HG03571 (cell line): ENCODE measurements around the gene RELN.
"Not testable (repeated sequence)": the region's sequence is repeated elsewhere in the genome, so short reads cannot be mapped to it uniquely, and the experiment has no call there.

Experiments
- ATAC-seq: cut with Tn5 transposase; IDR thresholded peaks from one replicate; pipeline ENCODE4 v1.9.1; 2021; ENCODE audit not compliant: unreplicated experiment

Gene RELN

DNA sequence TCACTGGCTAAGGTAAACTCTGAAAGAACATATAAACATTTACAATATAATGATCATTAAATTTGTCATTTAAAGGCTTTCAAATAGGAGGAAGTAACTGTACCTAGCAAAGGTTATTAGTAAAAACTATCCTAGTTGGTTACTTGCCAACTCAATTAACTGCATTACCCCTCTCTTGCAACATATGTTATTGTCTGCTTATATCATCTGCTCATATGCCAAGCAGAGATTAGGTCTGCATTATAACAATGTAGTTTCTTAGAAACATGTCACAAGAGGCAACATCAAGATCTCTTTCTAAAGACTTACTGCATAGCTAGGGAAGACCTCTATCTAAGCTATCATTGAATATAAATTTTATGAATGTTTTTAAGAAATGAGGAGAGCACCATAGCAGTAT lies 132.5 kb downstream of the RELN start:
- ATAC-seq = no peak

DNA sequence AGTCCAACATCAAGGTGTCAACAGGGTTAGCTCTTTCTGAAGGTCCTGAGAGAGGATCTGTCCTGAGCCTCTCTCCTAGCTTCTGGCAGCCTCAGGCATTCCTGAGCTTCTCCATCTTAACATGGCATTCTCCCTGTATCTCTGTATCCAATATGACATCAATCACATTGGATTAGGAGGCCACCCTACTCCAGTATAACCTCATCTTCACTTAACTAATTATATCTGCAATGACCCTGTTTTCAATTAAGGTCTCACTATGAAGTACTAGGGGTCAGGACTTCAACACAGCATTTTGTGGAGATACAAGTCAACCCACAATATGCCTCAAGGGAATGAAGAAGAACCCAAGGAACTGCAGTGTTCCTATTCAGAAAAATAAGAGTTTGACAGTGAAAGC lies 133.8 kb downstream of the RELN start:
- no peak for ATAC-seq

DNA sequence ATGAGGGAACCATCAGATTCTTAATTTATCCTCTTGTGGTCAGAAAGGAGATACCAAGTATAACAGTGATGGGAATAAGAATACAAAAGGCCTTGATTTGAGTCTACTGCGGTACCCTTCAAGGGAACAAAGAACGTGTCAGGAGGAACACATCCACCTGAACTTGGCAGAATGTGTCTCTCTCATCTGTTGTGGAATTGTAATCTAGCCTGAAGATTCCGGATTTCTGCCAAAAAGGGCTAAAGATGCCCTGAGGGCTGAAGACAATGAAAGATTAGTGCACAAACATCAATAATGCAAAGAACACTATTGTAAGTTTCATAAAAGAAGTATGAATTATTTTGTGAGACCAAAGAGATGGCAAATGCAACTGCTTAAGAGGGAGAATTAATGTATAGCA lies 134.8 kb downstream of the RELN start:
- ATAC-seq = no peak

DNA sequence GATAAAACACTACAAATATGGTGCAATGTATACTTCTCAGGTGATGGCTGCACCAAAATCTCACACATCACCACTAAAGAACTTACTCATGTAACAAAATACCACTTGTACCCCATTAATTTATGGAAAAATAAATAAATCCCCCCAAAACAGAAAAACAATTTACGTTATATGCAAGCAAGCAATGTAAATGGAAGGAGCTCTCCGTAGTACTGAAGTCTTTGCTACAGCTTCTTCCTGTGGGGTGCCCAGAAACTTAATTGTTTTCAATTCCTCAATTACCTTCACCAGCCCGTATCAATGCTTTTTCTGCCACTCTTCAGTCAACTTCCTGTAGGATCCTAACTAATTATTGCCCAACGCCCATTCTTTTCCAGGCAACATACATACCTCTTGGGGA lies 138.1 kb downstream of the RELN start:
- ATAC-seq = no peak

DNA sequence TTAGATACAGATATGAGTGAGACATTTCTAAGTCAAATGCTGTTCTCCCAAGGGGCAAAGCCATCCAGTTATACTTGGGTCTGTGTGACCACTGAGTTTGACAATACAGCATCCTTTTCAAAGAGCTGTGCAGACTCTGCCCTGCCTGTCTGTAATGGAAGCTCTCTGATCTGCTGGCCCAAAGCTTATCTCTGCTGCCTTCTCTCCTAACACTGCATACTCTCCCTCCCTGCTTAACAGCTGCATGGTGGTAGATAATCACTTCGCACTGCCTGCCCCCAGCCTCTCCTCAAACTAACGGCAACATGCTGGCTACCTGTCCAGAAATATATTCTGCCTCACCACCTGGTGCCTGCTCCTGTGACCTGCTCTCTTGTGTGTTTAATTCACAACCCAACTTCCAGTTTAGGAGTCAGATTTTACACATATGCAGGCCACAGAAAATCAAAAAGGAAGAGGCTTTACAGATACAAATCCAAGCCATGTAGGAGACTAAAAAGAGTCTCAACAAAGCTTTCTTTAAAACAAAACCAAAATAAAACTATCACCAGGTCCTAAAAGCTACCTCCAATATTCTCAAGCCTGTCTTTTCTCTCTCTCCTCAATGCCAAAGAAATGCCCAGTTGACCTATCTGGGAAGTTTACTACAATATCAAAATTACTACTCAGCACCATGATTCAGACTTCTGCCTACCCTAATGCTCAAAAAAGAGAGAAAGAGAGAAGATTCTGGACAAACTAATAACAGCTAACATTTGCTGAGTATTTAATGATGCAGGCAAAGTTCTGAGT lies 145.6 kb downstream of the RELN start:
- no peak for ATAC-seq

DNA sequence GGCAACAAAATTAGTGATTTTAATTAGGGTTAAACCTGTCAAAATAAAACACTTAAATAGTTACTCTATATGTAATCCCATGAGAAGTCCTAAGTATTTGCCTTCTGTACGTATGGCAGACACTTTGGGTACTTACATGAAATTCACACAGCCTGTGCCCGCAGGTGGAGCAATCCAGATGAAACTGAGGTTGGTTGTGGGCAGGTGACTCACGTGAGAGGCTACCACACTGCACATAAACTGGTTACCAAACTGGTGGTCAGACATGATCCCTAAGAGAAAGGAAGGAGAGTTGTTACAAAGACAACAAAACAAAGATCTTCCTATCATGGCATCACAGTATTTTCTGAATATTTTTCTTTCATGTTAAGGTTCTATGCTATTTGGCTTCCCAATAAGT lies 156.1 kb downstream of the RELN start:
- ATAC-seq = no peak

DNA sequence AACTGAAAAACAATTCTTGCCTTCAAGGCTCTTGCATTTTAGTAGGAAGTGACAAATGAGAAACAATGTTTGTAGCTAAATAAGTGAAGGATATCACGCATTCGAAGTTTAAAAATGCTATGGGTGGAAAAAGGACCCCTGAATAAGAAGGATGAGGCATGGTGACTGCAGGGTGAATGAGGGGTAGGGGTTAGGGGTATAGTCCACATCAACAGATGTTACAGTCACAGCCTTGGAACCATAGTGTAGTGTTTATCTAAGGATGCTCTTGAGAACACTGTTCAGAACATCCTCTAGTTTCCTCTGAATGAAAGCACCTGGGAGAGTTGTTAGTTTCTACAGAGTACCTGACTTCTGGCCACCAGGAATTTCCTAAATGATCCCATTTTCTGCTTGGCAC lies 157.0 kb downstream of the RELN start:
- no peak for ATAC-seq

DNA sequence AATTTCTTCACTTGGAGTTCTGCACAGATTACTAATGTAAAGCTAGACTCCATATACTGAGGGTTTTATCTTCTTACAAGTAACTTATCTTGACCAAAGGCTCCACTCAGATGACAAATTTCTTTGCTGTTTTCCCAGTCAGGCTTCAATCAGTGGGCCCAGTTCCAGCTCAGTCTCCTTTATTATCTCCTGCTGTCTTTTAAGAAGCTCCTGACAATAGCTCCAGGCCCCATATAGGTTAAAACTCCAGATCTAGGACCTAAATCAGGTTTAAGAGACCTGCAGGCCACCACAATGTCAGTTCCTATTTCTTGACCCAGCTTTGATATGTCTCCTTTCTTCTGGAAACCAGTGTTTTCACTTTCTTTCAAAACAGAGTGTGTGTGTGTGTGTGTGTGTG lies 165.2 kb downstream of the RELN start:
- no peak for ATAC-seq

DNA sequence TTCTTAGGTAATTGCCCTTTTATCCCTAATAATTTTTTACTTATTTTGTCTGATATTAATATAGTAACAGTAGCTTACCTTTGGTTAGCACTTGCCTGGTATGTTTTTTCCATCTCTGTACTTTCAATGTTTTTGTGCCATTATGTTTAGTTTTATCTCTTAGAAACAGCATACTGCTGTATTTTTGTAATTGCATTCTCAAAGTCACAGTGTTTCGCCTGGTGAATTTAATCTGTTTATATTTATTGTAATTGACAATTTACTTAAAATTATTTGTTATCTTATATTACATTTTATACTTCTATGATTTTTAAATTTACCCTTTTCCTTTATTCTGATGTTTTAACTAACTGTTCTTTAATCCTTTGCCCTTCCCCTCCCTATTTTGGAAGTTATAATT lies 166.4 kb downstream of the RELN start:
- no peak for ATAC-seq

DNA sequence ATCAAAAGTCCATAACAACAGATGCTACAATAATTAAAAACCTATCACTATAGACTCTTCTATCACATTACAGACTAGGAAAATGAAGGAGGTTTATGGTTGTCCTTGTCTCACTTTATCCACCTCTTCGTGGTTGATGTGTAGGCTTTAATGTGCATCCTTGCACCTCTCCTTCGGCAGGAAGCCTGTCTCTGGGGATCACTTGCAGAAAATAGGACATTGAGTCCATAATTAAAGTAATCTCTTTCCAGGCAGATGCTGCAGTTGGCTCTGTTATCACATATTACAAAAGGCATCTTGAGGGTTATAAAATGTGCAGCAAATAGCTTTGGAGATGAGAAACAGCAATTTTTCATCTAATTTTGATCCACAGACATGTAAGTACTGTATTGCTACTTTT lies 168.4 kb downstream of the RELN start:
- no peak for ATAC-seq

DNA sequence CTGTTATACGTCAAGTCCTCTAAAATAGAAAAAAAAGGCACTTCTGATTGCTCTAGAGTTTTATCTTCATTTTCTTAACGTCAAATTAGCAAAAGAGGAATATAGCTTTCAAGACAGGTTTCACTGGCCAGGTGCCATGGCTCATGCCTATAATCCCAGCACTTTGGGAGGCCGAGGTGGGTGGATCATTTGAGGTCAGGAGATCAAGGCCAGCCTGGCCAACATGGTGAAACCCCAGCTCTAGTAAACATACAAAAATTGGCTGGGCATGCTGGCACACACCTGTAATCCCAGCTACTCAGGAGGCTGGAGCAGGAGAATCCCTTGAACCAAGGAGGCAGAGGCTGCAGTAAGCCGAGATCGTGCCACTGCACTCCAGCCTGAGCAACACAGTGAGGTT lies 173.5 kb downstream of the RELN start:
- ATAC-seq = not testable (repeated sequence)

DNA sequence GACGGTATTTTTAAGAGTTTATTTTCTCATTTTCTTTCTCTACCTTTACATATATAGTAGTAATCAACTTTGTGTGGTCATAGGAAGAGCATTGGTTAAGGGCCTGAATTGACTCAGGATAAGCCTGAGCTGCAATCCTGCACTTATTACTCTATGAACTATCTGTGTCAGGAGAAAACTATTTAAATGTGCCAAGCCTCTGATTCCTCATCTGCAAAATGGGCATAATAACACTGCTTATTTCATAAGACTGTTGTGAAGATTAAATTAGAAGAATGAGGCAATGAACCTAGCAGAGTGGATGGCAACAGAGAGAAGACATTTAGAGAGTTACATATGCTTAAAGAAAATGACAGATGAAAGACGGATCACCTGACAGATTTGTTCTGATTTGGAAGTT lies 175.5 kb downstream of the RELN start:
- no peak for ATAC-seq

DNA sequence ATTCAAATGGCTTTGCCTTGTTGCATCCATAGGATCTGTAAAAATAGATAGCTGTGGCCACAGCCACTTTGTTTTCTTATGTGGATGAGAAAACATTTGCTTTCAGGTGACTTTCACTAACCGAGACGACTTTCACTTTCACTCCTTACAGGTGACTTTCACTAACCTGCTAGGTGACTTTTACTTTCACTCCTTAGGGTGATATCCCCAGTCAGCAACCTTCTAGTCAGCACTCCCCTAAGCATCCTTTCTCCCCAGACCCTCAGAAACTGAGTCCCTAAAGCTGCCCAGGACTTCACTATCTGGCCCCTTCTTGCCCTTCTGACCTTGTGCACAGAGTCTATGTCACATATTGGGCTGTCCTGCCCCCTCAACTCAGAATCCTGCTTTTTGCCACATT lies 177.5 kb downstream of the RELN start:
- ATAC-seq = peak; percentile 79

DNA sequence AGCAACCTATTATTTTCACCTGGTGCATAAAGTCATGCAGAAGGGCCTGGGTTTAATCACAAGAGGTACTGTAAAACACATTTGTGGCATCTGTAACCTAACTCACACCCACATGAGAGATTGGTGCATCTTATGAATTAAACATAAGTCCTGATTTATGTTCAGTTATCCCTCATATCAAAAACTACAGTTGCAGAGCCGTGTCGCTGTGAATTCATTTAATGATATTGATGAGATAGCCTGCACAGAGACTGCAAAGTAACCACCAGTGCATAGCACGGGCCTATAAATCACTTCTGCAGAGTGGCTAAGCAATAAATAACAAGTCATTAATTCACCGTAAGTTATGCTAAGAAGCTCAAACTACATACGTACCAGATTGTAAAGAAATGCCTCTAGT lies 178.2 kb downstream of the RELN start:
- no peak for ATAC-seq

DNA sequence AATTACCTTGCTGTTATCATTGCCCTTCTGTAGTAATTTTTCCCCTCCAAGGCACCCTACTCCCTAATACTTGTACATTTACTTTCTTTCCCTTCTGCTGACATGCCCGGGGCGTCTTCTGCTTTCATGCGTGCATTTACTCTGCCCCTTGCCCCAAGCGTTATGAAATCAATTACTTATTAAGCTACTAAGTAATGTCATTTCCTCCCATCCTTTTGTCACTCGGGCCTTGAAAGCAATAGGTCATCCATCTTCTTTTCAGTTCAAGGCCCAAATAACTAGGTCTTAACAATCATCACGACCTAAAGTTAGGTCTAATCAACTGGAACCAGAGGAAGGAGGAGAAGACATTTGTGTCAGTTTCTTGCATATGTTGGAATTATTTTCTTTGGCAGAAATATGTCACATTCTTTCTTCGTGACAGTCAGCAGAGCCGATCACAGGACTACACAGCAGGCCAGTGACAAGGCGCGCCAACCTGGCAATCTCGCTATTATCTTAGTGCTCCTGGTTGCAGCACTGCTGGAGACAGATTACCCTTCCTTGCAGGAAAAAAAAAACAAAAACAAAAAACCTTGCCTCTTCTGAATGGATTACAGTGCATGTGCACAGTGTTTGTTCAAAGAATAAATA lies 179.2 kb downstream of the RELN start:
- peak; percentile 46 for ATAC-seq

DNA sequence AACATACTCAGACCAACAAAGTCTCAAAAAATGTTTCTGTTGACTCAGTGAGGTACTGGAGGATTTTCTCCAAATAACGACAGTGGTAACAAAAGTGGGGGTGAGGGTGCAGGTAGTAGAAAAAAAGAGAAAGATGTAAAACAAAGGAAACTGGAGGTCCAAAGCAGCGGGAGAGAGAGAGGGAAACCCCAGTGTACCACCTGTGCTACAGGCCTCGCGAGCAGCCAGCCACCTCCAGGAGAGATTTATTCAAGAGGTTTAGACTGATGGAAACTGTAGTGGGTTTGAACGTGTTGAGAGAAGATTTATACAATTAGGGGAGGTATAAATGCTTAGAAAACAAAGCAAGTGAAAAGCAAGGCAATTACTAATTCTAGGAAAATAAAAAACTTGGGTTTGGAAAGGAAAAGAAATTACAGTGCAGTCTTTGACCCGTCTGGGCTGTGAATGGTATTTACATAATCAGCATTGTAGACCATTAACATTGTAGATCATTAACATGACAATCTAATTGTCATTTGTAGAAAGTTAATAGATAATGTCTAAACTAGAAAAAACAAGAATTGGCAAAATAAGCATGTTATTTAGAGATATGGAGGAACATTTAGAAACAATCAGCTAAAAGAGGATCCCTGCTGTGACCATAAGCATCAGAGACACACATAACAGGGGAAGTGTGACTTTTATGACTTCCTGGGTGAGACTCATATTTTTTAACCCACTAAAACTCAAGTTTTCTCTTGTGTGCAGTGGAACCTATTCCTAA lies 180.0 kb downstream of the RELN start:
- ATAC-seq = no peak

DNA sequence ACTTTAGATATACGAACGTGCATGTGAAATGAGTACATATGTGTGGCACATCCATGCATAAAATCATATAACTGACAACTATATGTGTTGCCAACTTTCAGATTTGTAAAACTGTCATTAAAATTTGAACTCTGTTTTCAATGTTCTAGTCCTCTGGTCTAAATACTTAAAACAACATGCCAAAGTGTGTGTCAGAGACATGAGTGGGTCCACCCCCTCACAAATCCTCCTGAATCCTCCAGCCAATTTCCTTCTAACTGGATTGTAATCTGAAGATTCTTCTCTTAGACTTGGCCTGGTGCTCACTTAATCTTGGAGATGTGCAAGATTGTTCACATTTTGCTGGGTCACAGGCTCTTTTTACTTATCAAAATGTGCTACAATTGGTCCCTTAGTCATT lies 184.1 kb downstream of the RELN start:
- no peak for ATAC-seq

DNA sequence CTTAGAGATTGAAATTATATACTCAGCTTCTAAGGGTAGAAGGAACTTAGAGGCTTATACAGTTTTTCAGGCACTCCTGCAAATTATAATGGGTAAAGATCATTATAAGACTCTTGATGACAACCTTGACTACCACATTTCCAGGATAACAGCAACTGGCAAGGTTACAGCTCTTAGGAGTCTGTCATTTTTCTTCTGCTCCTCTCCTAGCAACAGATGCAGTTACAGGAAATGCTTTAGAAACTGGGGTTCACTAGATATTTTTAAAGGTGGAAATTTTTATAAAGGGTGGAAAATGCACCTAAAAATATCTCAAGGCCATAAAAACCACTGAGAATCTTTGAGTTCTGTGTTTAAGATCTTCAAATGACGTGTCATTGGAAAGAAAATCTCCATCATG lies 185.8 kb downstream of the RELN start:
- ATAC-seq = no peak

DNA sequence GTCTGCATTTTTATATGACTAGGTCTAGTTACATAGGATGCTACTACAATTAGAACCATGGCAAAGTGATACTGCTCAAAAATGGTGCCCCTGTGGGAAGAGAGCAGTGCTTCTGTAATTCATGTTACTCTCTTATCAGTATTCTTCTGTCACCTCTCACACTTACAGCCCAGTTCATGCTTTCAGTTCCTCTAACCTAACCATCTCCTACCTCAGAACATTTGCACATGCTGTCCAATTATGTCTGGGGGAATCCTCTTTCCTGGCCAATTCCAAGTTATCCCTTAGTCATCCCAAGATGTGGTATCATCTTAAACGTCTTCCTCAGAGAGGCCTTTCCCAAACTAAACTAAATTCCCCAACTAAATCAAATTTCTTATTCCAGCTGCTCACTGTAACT lies 190.2 kb downstream of the RELN start:
- ATAC-seq = no peak

DNA sequence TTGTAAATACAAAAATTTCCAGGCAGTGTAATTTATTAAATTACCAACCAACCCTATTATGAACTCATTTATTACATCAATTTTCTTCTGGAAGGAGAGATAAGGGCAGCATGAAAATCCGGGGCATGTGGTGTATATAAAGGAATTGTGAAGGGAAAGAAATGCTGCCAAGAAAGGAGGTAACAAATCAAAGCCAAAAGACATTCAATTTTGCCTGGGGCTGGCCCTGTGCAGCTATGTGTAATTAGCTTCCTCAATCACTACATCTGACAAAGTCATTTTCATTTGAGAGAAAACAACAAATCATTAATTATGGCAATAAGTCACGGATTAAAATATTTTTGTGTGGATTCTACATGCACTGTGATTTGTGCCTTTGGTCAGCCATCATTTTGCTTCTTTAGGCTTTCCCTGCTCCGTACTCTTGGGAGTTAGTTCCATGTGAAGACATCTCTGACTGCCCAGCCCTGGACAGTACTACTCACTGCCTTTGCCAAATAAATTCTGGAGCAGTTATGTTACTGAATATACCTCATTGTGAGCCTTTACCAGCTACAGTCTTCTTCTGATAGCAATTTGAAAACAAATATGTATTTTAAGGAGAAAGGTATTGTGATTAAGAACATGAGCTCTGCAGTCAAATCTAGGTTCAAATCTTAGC lies 191.7 kb downstream of the RELN start:
- ATAC-seq = no peak

DNA sequence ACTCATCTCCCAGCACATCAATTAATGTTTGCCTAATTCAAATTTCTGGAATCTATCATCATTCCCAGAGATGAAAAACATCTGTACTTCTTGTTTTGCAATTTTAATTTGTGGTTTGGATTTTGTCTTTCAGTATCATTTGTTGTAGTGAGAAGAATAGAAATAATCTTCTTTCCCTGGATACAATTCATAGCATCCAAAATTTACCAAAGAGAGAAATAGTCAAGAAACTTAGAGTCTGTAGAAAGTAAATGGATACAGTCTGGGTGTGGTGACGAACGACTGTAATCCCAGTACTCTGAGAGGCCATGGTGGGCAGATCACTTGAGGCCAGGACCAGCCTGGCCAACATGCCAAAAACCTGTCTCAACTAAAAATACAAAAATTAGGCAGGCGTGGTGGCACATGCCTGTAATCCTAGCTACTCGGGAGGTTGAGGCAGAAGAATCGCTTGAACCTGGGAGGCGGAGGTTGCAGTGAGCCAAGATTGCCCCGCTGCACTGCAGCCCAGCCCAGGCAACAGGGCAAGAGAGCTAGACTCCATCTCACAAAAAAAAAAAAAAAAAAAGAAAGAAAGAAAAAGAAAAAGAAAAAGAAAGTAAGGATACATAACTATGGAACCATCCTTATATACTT lies 193.0 kb downstream of the RELN start:
- ATAC-seq = no peak
